Mucosa of rectum (tissue), 2 donors: ENCODE data around the gene FHIP1A.
A peak's percentile ranks its signal among the peaks of the same experiment; 100 is the strongest.
"Not testable (repeated sequence)": the region's sequence is repeated elsewhere in the genome, so short reads cannot be mapped to it uniquely, and the experiment has no call there.

ENCODE experiments used
- H3K27ac ChIP-seq, 2 donors: one replicate each; pipeline ENCODE4 v1.7.0; 2013; ENCODE audit warnings: inconsistent platforms in 2 of 2, low read depth in 2 of 2, low read length in 2 of 2
- H3K27me3 ChIP-seq, 2 donors: one replicate each; pipeline ENCODE4 v1.7.0; 2013; ENCODE audit warnings: low read length in 2 of 2; ENCODE audit not compliant: control insufficient read depth in 2 of 2, insufficient read depth in 2 of 2
- H3K36me3 ChIP-seq, 2 donors: one replicate each; pipeline ENCODE4 v1.7.0; 2013; ENCODE audit warnings: low read length in 2 of 2; ENCODE audit not compliant: control insufficient read depth in 2 of 2, insufficient read depth in 2 of 2
- H3K4me1 ChIP-seq, 2 donors: one replicate each; pipeline ENCODE4 v1.7.0; 2013; ENCODE audit warnings: low read length in 2 of 2, mild to moderate bottlenecking in 1 of 2; ENCODE audit not compliant: control insufficient read depth in 2 of 2, insufficient read depth in 2 of 2
- H3K4me3 ChIP-seq, 2 donors: one replicate each; pipeline ENCODE4 v1.7.0; 2013; ENCODE audit warnings: low read length in 2 of 2
- H3K9ac ChIP-seq, 2 donors: one replicate each; pipeline ENCODE4 v1.7.0; 2013; ENCODE audit warnings: low read length in 2 of 2, low read depth in 1 of 2, mild to moderate bottlenecking in 1 of 2
- H3K9me3 ChIP-seq, 2 donors: one replicate each; pipeline ENCODE4 v1.7.0; 2013; ENCODE audit warnings: low read length in 2 of 2; ENCODE audit not compliant: control insufficient read depth in 2 of 2
- donor health status: healthy.
- donor health status: Normal muscosa, but diverticular disease.

The FHIP1A gene

GRCh38 chr4:151408630-151409469, at the start of gene FHIP1A:
FHIP1A (plus strand) TSS chr4:151409176; CDS start chr4:151566260, 157,084 bp downstream.
- Histone ChIP-seq H3K4me1 (peaks cover 23% of the 10 kb centered on the region in 2 donors), H3K9ac (peak within 1 kb of the TSS; percentile 84 to 85), H3K9me3 (no peaks in the 10 kb centered on the region), H3K36me3 (no peaks in the 10 kb centered on the region), H3K27me3 (peaks cover 0 to 2% of the 10 kb centered on the region in 2 donors), H3K4me3 (peak within 1 kb of the TSS; percentile 83 to 94), H3K27ac (peak within 1 kb of the TSS; percentile 88 to 92)

GRCh38 chr4:151359576-151359975, 49.4 kb upstream of the FHIP1A start:
- H3K27me3 ChIP-seq = no peaks in the 10 kb centered on the region
- peaks cover 4 to 8% of the 10 kb centered on the region in 2 donors for H3K4me1 ChIP-seq
- no peaks in the 10 kb centered on the region for H3K36me3 ChIP-seq
- no peak overlapping the region for H3K4me3 ChIP-seq
- peak overlapping the region; percentile 13 to 28 for H3K27ac ChIP-seq
- no peaks in the 10 kb centered on the region for H3K9me3 ChIP-seq
- H3K9ac ChIP-seq = no peak overlapping the region

GRCh38 chr4:151361126-151361525, 47.9 kb upstream of the FHIP1A start:
- H3K27ac ChIP-seq = no peak overlapping the region
- peaks cover 4 to 8% of the 10 kb centered on the region in 2 donors for H3K4me1 ChIP-seq
- no peak overlapping the region for H3K4me3 ChIP-seq
- H3K9ac ChIP-seq = no peak overlapping the region
- no peaks in the 10 kb centered on the region for H3K36me3 ChIP-seq
- H3K9me3 ChIP-seq = no peaks in the 10 kb centered on the region
- no peaks in the 10 kb centered on the region for H3K27me3 ChIP-seq

- Histone ChIP-seq H3K27ac (no peak overlapping the region), H3K27me3 (no peaks in the 10 kb centered on the region)
Measured at GRCh38 chr4:151361966-151362365, 47.0 kb upstream of the FHIP1A start.

GRCh38 chr4:151362404-151363164, 46.4 kb upstream of the FHIP1A start:
- Histone ChIP-seq H3K27ac (no peak overlapping the region), H3K9me3 (no peaks in the 10 kb centered on the region), H3K9ac (peak overlapping the region in 1 of 2 donors; percentile 20), H3K36me3 (no peaks in the 10 kb centered on the region), H3K4me1 (peaks cover 4 to 8% of the 10 kb centered on the region in 2 donors), H3K4me3 (no peak overlapping the region), H3K27me3 (no peaks in the 10 kb centered on the region)

More at GRCh38 chr4:151361966-151362365, 47.0 kb upstream of the FHIP1A start:
- H3K36me3 ChIP-seq = no peaks in the 10 kb centered on the region
- H3K9me3 ChIP-seq = no peaks in the 10 kb centered on the region
- H3K4me3 ChIP-seq = no peak overlapping the region
- peaks cover 4 to 8% of the 10 kb centered on the region in 2 donors for H3K4me1 ChIP-seq
- H3K9ac ChIP-seq = no peak overlapping the region

- no peak overlapping the region for H3K4me3 ChIP-seq
- no peaks in the 10 kb centered on the region for H3K27me3 ChIP-seq
- H3K9ac ChIP-seq = no peak overlapping the region
- no peak overlapping the region for H3K27ac ChIP-seq
- H3K4me1 ChIP-seq = no peaks in the 10 kb centered on the region
- no peaks in the 10 kb centered on the region for H3K9me3 ChIP-seq
- no peaks in the 10 kb centered on the region for H3K36me3 ChIP-seq
Measured at GRCh38 chr4:151376540-151376939, 32.4 kb upstream of the FHIP1A start.

GRCh38 chr4:151389311-151389710, 19.7 kb upstream of the FHIP1A start:
- H3K4me1 ChIP-seq = no peaks in the 10 kb centered on the region
- H3K9ac ChIP-seq = no peak overlapping the region
- no peaks in the 10 kb centered on the region for H3K36me3 ChIP-seq
- H3K27me3 ChIP-seq = no peaks in the 10 kb centered on the region
- no peak overlapping the region for H3K4me3 ChIP-seq
- no peak overlapping the region for H3K27ac ChIP-seq
- no peaks in the 10 kb centered on the region for H3K9me3 ChIP-seq

GRCh38 chr4:151389799-151390198, 19.2 kb upstream of the FHIP1A start:
- H3K4me1 ChIP-seq, H3K9ac ChIP-seq, H3K4me3 ChIP-seq, H3K27ac ChIP-seq, H3K27me3 ChIP-seq, H3K9me3 ChIP-seq, H3K36me3 ChIP-seq: not testable (repeated sequence)

- Histone ChIP-seq H3K36me3 (no peaks in the 10 kb centered on the region), H3K9ac (no peak overlapping the region), H3K4me3 (no peak overlapping the region), H3K27ac (no peak overlapping the region), H3K27me3 (no peaks in the 10 kb centered on the region), H3K9me3 (no peaks in the 10 kb centered on the region), H3K4me1 (no peaks in the 10 kb centered on the region)
Measured at GRCh38 chr4:151395873-151396272, 13.1 kb upstream of the FHIP1A start.

GRCh38 chr4:151400343-151400742, 8.6 kb upstream of the FHIP1A start:
- peaks cover 0 to 5% of the 10 kb centered on the region in 2 donors for H3K4me1 ChIP-seq
- H3K36me3 ChIP-seq = no peaks in the 10 kb centered on the region
- H3K4me3 ChIP-seq = no peak overlapping the region
- H3K27ac ChIP-seq = no peak overlapping the region
- no peaks in the 10 kb centered on the region for H3K27me3 ChIP-seq
- no peaks in the 10 kb centered on the region for H3K9me3 ChIP-seq
- H3K9ac ChIP-seq = no peak overlapping the region
